Measurements from ENCODE around the gene NRXN3. TPM values are rescaled to one million over a fixed set of nuclear protein-coding genes. Genes with fewer than 3 reads are reported as not detected.

NRXN3 gene
- total RNA-seq, 2 experiments from 2014 or later = not detected

- Mint-ChIP-seq H3K27ac (no peak overlapping the region), H3K27me3 (no peaks in the 10 kb centered on the region), H3K9me3 (no peaks in the 10 kb centered on the region)
These were observed 531.1 kb downstream of the NRXN3 start for GRCh38 chr14:78701246-78701645.

GRCh38 chr14:78704965-78705364 lies 534.8 kb downstream of the NRXN3 start:
- no peak for DNase-seq
- no peaks in the 10 kb centered on the region for H3K9me3 Mint-ChIP-seq
- no peak overlapping the region for H3K4me3 Mint-ChIP-seq
- H3K36me3 Mint-ChIP-seq (ENCODE audit: low read depth) = no peaks in the 10 kb centered on the region
- ChIA-PET CTCF (no interaction called here), POLR2A (no interaction called here)
- no peak overlapping the region for H3K27ac Mint-ChIP-seq
- H3K27me3 Mint-ChIP-seq = no peaks in the 10 kb centered on the region
- H3K4me1 Mint-ChIP-seq = no peaks in the 10 kb centered on the region

More at GRCh38 chr14:78701246-78701645, 531.1 kb downstream of the NRXN3 start:
- H3K4me3 Mint-ChIP-seq = no peak overlapping the region
- ChIA-PET CTCF (no interaction called here), POLR2A (no interaction called here)
- H3K36me3 Mint-ChIP-seq (ENCODE audit: low read depth) = no peaks in the 10 kb centered on the region
- no peak for DNase-seq
- H3K4me1 Mint-ChIP-seq = no peaks in the 10 kb centered on the region

GRCh38 chr14:78705989-78706388 lies 535.8 kb downstream of the NRXN3 start:
- no peaks in the 10 kb centered on the region for H3K4me1 Mint-ChIP-seq
- no peaks in the 10 kb centered on the region for H3K9me3 Mint-ChIP-seq
- no peak overlapping the region for H3K27ac Mint-ChIP-seq
- H3K36me3 Mint-ChIP-seq (ENCODE audit: low read depth) = no peaks in the 10 kb centered on the region
- CTCF ChIA-PET = no interaction called here
- no peaks in the 10 kb centered on the region for H3K27me3 Mint-ChIP-seq
- no peak for DNase-seq
- POLR2A ChIA-PET = no interaction called here
- H3K4me3 Mint-ChIP-seq = no peak overlapping the region

- no peaks in the 10 kb centered on the region for H3K27me3 Mint-ChIP-seq
- CTCF ChIA-PET = interaction anchor here (0.9 kb wide), 1 partner anchor 87 kb away, joined by 3 read pairs; no protein-coding TSS in a partner anchor
- POLR2A ChIA-PET = no interaction called here
- H3K9me3 Mint-ChIP-seq = no peaks in the 10 kb centered on the region
- H3K27ac Mint-ChIP-seq = no peak overlapping the region
- no peaks in the 10 kb centered on the region for H3K36me3 Mint-ChIP-seq (ENCODE audit: low read depth)
- DNase-seq = no peak
- H3K4me3 Mint-ChIP-seq = no peak overlapping the region
- H3K4me1 Mint-ChIP-seq = no peaks in the 10 kb centered on the region
These were observed 539.8 kb downstream of the NRXN3 start for GRCh38 chr14:78709795-78710557.

GRCh38 chr14:78710963-78711362 lies 540.8 kb downstream of the NRXN3 start:
- ChIA-PET POLR2A (no interaction called here), CTCF (no interaction called here)
- H3K27me3 Mint-ChIP-seq = no peaks in the 10 kb centered on the region
- H3K4me1 Mint-ChIP-seq = no peaks in the 10 kb centered on the region
- H3K4me3 Mint-ChIP-seq = no peak overlapping the region
- DNase-seq = no peak
- no peaks in the 10 kb centered on the region for H3K36me3 Mint-ChIP-seq (ENCODE audit: low read depth)
- no peak overlapping the region for H3K27ac Mint-ChIP-seq
- no peaks in the 10 kb centered on the region for H3K9me3 Mint-ChIP-seq

GRCh38 chr14:78713716-78714115 lies 543.5 kb downstream of the NRXN3 start:
- H3K36me3 Mint-ChIP-seq (ENCODE audit: low read depth) = no peaks in the 10 kb centered on the region
- ChIA-PET POLR2A (no interaction called here), CTCF (no interaction called here)
- H3K9me3 Mint-ChIP-seq = no peaks in the 10 kb centered on the region
- no peak overlapping the region for H3K27ac Mint-ChIP-seq
- H3K27me3 Mint-ChIP-seq = no peaks in the 10 kb centered on the region
- DNase-seq = no peak
- no peaks in the 10 kb centered on the region for H3K4me1 Mint-ChIP-seq
- H3K4me3 Mint-ChIP-seq = no peak overlapping the region

- H3K4me3 Mint-ChIP-seq = no peak overlapping the region
- no peaks in the 10 kb centered on the region for H3K36me3 Mint-ChIP-seq (ENCODE audit: low read depth)
- CTCF ChIA-PET = no interaction called here
- no peaks in the 10 kb centered on the region for H3K27me3 Mint-ChIP-seq
- POLR2A ChIA-PET = no interaction called here
- no peak overlapping the region for H3K27ac Mint-ChIP-seq
- DNase-seq = no peak
- H3K4me1 Mint-ChIP-seq = no peaks in the 10 kb centered on the region
- H3K9me3 Mint-ChIP-seq = no peaks in the 10 kb centered on the region
These were observed 544.5 kb downstream of the NRXN3 start for GRCh38 chr14:78714711-78715110.

GRCh38 chr14:78721756-78722480 lies 551.7 kb downstream of the NRXN3 start:
- H3K4me1 Mint-ChIP-seq = no peaks in the 10 kb centered on the region
- H3K4me3 Mint-ChIP-seq = no peak overlapping the region
- DNase-seq = no peak
- CTCF ChIA-PET = no interaction called here
- POLR2A ChIA-PET = no interaction called here
- no peak overlapping the region for H3K27ac Mint-ChIP-seq
- no peaks in the 10 kb centered on the region for H3K27me3 Mint-ChIP-seq
- H3K36me3 Mint-ChIP-seq (ENCODE audit: low read depth) = no peaks in the 10 kb centered on the region
- no peaks in the 10 kb centered on the region for H3K9me3 Mint-ChIP-seq

GRCh38 chr14:78725086-78725485 lies 554.9 kb downstream of the NRXN3 start:
- Mint-ChIP-seq H3K36me3 (ENCODE audit: low read depth) (no peaks in the 10 kb centered on the region), H3K27me3 (no peaks in the 10 kb centered on the region), H3K9me3 (no peaks in the 10 kb centered on the region), H3K4me1 (no peaks in the 10 kb centered on the region), H3K4me3 (no peak overlapping the region), H3K27ac (no peak overlapping the region)
- no peak for DNase-seq
- ChIA-PET CTCF (no interaction called here), POLR2A (no interaction called here)

GRCh38 chr14:78737116-78737515 lies 566.9 kb downstream of the NRXN3 start:
- ChIA-PET CTCF (no interaction called here), POLR2A (no interaction called here)
- Mint-ChIP-seq H3K4me3 (no peak overlapping the region), H3K27ac (no peak overlapping the region), H3K36me3 (ENCODE audit: low read depth) (no peaks in the 10 kb centered on the region), H3K27me3 (no peaks in the 10 kb centered on the region), H3K4me1 (no peaks in the 10 kb centered on the region), H3K9me3 (no peaks in the 10 kb centered on the region)
- DNase-seq = no peak

- no peak for DNase-seq
- CTCF ChIA-PET = no interaction called here
- Mint-ChIP-seq H3K9me3 (no peaks in the 10 kb centered on the region), H3K36me3 (ENCODE audit: low read depth) (no peaks in the 10 kb centered on the region), H3K4me3 (no peak overlapping the region), H3K4me1 (no peaks in the 10 kb centered on the region), H3K27me3 (no peaks in the 10 kb centered on the region), H3K27ac (no peak overlapping the region)
- POLR2A ChIA-PET = no interaction called here
These were observed 567.4 kb downstream of the NRXN3 start for GRCh38 chr14:78737601-78738000.

GRCh38 chr14:78746086-78746595 lies 576.0 kb downstream of the NRXN3 start:
- POLR2A ChIA-PET = no interaction called here
- no peaks in the 10 kb centered on the region for H3K9me3 Mint-ChIP-seq

GRCh38 chr14:78747813-78748212 lies 577.6 kb downstream of the NRXN3 start:
- Mint-ChIP-seq H3K27ac (no peak overlapping the region), H3K4me1 (no peaks in the 10 kb centered on the region), H3K4me3 (no peak overlapping the region), H3K27me3 (no peaks in the 10 kb centered on the region), H3K9me3 (no peaks in the 10 kb centered on the region), H3K36me3 (ENCODE audit: low read depth) (no peaks in the 10 kb centered on the region)
- ChIA-PET CTCF (no interaction called here), POLR2A (no interaction called here)
- DNase-seq = no peak

More at GRCh38 chr14:78746086-78746595, 576.0 kb downstream of the NRXN3 start:
- H3K27ac Mint-ChIP-seq = no peak overlapping the region
- CTCF ChIA-PET = no interaction called here
- no peaks in the 10 kb centered on the region for H3K27me3 Mint-ChIP-seq
- H3K36me3 Mint-ChIP-seq (ENCODE audit: low read depth) = no peaks in the 10 kb centered on the region
- H3K4me1 Mint-ChIP-seq = no peaks in the 10 kb centered on the region
- no peak overlapping the region for H3K4me3 Mint-ChIP-seq
- no peak for DNase-seq
